DMS114 treated with DMSO at 0.1 percent for 48 hours (cell line): ENCODE results near the gene AKAP6.

Source experiments
- DNase-seq: peaks from one replicate; lab custom pipeline; 2025; ENCODE audit not compliant: unreplicated experiment; lab: John Stamatoyannopoulos, UW

Gene AKAP6

DNA sequence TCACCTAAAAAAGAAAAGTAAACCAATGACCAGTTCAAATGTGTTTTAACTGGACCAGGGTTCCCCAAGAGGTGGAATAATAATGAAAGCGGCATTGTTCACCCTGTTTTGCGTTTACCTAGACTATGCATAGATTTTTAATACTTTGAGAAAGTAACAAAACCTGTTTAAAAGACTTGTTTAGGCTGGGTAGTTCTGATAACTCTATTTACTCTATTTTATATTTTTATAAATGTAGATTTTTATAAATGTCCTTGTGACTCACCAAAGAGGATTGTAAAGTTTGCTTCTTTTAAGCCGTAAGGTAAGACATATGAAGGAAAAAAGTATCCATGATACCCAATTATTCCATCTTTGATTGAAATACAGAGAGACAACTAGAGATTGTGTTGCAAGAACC, 321.6 kb downstream of the AKAP6 start:
- no peak for DNase-seq

- DNase-seq, result no peak
Observed at GRCh38 chr14:32654106-32654505, 325.0 kb downstream of the AKAP6 start.

DNA sequence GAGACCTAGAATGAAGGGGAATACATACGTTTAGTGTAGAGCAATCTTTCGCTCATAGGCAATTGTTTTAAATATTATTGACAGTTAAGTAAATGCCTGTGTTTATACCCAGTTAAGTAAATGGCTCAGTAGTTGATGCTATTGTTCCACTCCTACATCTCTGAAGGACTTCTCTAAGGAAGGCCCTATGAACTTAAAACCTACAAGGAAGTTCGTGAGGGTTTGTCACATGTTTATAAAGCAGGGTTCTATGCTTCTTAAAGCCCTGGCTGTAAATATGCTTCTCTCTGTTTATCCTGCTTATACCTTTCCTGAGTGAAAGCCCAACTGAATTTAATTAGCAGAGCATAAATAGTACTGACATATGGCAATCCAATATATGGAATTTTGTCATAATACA, 327.5 kb downstream of the AKAP6 start:
- DNase-seq, result no peak

DNA sequence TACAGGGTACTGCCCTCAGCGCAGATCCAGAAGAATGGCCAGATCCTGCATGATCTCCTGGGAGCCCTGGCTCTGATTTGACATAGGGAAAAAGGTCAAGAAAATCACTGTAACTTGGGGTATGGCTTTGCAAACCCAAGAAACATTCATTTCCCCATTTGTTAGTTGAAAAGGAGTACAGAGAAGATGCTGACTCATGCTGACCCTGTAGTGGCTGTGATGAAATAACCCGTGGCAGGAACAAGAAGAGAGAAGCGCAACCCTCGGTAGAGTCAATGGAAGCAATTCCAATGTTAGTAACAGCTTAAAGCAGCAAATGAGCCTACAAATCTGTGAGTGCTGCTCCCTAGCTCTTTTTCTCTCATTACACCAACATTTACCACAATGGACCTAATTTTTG, 328.0 kb downstream of the AKAP6 start:
- DNase-seq, result no peak

GRCh38 chr14:32661216-32661615, 332.1 kb downstream of the AKAP6 start:
- no peak for DNase-seq

GRCh38 chr14:32662211-32662610, 333.1 kb downstream of the AKAP6 start:
- DNase-seq, result no peak

DNA sequence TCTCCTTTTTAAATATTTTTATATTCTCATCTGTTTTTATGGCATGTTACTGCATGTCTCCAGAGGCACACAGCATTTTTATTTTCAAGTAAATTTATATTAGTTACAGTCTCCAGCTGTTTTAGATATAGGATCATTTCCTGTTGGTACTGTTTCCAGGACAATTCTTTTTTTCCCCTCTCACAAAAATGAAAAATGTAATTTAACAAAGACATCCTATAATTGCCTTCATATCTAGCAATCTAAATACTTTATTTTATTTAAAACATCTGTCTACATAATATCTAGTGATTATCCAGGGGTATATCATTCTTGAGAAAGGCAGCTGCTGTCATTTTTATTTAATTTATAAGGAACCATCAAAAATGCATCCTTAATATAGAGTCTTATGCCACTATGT, 337.2 kb downstream of the AKAP6 start:
- no peak for DNase-seq

GRCh38 chr14:32667287-32667686, 338.2 kb downstream of the AKAP6 start:
- no peak for DNase-seq

- DNase-seq, result no peak
Observed at GRCh38 chr14:32667791-32668190, 338.7 kb downstream of the AKAP6 start.

DNA sequence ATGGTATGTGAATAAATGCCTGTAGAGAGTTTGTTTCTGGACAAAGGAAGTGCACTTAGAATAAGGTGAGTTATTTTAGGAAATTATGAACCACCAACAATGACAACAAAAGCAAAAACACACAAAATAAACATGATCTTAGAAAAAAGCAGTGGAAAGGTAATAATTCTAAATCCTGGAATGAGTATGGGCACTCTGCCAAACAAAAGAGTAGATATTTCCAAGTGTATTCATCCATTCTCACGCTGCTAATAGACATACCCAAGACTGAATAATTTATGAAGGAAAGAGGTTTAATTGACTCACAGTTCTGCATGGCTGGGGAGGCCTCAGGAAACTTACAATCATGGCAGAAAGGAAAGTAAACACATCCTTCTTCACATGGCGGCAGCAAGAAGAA, 340.3 kb downstream of the AKAP6 start:
- no peak for DNase-seq

GRCh38 chr14:32675433-32675832, 346.3 kb downstream of the AKAP6 start:
- DNase-seq, result no peak

GRCh38 chr14:32677129-32677780, 348.2 kb downstream of the AKAP6 start:
- no peak for DNase-seq

GRCh38 chr14:32678088-32678487, 349.0 kb downstream of the AKAP6 start:
- no peak for DNase-seq

DNA sequence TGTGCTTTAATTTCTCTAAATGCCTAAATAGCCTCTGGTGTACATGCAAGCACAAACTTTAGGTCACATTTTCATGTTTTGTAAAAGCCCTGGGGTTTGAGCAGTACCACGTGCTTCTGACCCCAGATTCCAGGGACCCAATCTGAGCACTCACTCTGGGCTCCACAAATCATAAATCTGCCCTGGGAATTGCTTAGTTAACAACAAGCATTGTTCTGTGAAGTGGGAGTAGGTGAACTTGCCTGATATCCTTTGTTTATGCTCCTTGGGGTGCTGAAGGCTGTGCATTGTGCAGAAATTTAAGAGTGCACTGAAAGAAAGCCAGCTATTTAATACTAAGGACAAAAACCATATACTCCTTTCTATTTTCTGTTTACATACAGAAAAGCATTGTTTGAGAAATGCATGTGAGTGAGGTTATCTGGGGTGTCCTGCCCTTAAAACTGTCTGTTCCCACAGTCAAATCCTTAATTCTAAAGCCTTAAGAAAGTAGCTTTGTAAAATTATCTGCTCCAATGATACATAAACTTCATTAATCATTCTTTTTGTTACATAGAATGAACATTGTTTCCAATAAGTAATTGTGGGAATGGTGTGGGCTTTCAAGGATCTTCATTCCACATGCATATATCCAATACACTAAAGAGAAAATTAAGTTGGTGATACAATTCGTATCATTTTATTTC, 351.0 kb downstream of the AKAP6 start:
- no peak for DNase-seq

GRCh38 chr14:32681598-32681997, 352.5 kb downstream of the AKAP6 start:
- no peak for DNase-seq

- no peak for DNase-seq
Observed at GRCh38 chr14:32682214-32682613, 353.1 kb downstream of the AKAP6 start.

DNA sequence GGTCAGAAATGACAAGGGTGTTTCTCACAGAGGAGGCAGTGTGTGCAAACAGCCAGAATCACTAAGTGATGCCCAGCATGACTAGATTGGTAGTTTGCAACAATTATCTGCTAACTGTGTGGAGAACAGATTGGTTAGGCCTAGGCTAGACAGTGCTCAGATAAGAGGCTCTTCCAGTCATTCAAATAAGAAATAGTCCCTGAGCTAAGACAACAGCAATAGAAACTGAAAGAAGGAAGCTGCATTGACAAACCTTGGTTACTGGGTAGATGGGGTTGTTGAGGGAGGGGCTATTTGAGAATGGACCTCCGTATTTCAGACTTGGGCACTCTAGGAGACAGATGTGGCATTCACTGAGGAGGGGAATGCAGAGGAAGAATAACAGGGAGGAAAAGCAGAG, 354.6 kb downstream of the AKAP6 start:
- no peak for DNase-seq

DNA sequence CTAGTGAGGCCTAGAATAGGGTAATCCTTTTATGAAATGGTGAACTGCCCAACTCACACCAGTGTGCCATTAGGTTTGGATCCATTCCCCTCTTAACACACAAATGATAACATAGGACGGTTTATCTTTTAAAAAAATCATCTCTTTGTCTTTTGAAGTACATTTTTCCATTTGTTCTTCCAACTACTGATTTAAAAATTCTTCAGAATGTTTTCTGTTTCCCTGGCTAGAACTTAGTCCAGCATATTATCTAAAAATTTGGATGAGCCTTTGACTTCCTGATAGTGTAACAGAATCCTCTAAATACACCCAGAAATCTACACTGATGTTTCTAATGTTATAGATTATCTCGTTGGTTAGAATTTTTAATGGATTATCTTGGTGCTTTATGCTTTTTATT, 359.8 kb downstream of the AKAP6 start:
- DNase-seq, result no peak

- DNase-seq, result no peak
Observed at GRCh38 chr14:32692441-32692840, 363.3 kb downstream of the AKAP6 start.

DNA sequence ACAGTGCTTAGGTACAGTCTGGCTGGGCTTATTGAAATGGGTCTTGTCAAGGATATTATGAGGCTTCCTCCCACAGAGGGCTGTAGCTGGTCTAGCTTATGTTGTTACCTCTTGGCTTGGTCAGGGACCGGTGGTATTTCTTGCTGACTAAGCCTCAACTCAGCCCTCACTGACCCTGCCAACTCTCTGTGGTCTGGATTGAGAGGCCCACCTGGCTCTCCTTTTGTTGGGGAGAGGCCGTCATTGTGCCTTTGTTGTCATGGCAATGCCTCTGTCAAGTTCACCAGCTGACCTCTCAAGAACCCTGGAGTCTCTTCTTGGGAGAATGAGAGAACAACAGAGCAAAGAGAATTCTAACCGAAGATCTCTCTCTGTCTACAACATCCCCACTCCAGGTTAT, 364.0 kb downstream of the AKAP6 start:
- no peak for DNase-seq

- no peak for DNase-seq
Observed at GRCh38 chr14:32694795-32695449, 365.8 kb downstream of the AKAP6 start.

GRCh38 chr14:32696325-32697091, 367.4 kb downstream of the AKAP6 start:
- no peak for DNase-seq
